ENCODE results near the gene ASCL2.

GRCh38 chr11:2293984-2294925 is 23.9 kb upstream of the ASCL2 start:
- TF ChIP-seq POLR2A (IDR thresholded peaks at IDR 0.05) (no peak), CTCF (IDR thresholded peaks at IDR 0.05) (no peak), EP300 (IDR thresholded peaks at IDR 0.05; ENCODE audit: low read depth) (no peak), POLR2AphosphoS5 (IDR thresholded peaks at IDR 0.05) (no peak)
